SK-N-SH (cell line): Measurements from ENCODE around the gene THBS3. TPM values are rescaled to one million over a fixed set of nuclear protein-coding genes. Genes with fewer than 3 reads are reported as not detected.
A peak's percentile ranks its signal among the peaks of the same experiment; 100 is the strongest.

Source experiments
- CTCF ChIA-PET: fragments of 300-600, 350-600 bp; formaldehyde crosslinking; extraction: SDS; loops from one replicate; lab custom pipeline; 2021; lab: Yijun Ruan, JAX
- POLR2A ChIA-PET: fragments of 350-600 bp; sonication (Branson Sonifier 250); formaldehyde crosslinking; extraction: SDS; loops from one replicate; lab custom pipeline; 2020; ENCODE audit warnings: antibody characterized with exemption, inconsistent platforms; lab: Yijun Ruan, JAX
- DNase-seq: peaks from one replicate; pipeline ENCODE4 v3.0.0; 2012
- H2AFZ ChIP-seq: fragments of 200-600 bp; sonication (generic); 2 replicates; pipeline ENCODE4 v1.8.1; 2016; ENCODE audit warnings: antibody characterized with exemption, mild to moderate bottlenecking, low read depth
- H3F3A ChIP-seq: fragments of 200-600 bp; sonication (generic); replicated peaks from 2 replicates; pipeline ENCODE3; 2016; ENCODE audit warnings: antibody characterized with exemption, mild to moderate bottlenecking; ENCODE audit not compliant: insufficient read depth
- H3K27ac ChIP-seq, 2 experiments: fragments of 200-500 bp in 1 of 2; fragments of 200-600 bp in 1 of 2; sonication (Bioruptor generic) in 1 of 2; sonication (generic), shearing (Covaris generic) in 1 of 2; 2 replicates each; pipeline versions ENCODE4 v1.5.1 to v1.6.1; 2014 to 2016; ENCODE audit warnings: low read depth in 2 of 2, inconsistent platforms in 1 of 2, low read length in 1 of 2, mild to moderate bottlenecking in 1 of 2, mixed read lengths in 1 of 2
- H3K27me3 ChIP-seq: fragments of 200-600 bp; sonication (generic), shearing (Covaris generic); 2 replicates; pipeline ENCODE4 v1.6.1; 2016; ENCODE audit warnings: mixed run types; ENCODE audit not compliant: insufficient read depth
- H3K36me3 ChIP-seq, 2 experiments: fragments of 200-500 bp in 1 of 2; fragments of 200-600 bp in 1 of 2; sonication (Bioruptor generic) in 1 of 2; sonication (generic) in 1 of 2; replicated peaks in 1 of 2; 2 replicates each; pipeline versions ENCODE3 to v1.5.1; 2014 to 2016; ENCODE audit warnings: low read length in 1 of 2, mild to moderate bottlenecking in 1 of 2; ENCODE audit not compliant: insufficient read depth in 2 of 2, control insufficient read depth in 1 of 2
- H3K4me1 ChIP-seq, 2 experiments: fragments of 200-500 bp in 1 of 2; fragments of 200-600 bp in 1 of 2; sonication (Bioruptor generic) in 1 of 2; sonication (generic), shearing (Covaris generic) in 1 of 2; 2 replicates each; pipeline versions ENCODE4 v1.5.1 to v1.6.1; 2014 to 2016; ENCODE audit warnings: low read depth in 1 of 2, low read length in 1 of 2, mixed run types in 1 of 2; ENCODE audit not compliant: insufficient read depth in 2 of 2, control insufficient read depth in 1 of 2
- H3K4me2 ChIP-seq: fragments of 200-600 bp; sonication (generic), shearing (Covaris generic); 2 replicates; pipeline ENCODE4 v1.6.1; 2017; ENCODE audit warnings: mixed run types
- H3K4me3 ChIP-seq, 2 experiments: fragments of 200-500 bp in 1 of 2; fragments of 200-600 bp in 1 of 2; sonication (Bioruptor generic) in 1 of 2; sonication (generic), shearing (Covaris generic) in 1 of 2; 2 replicates each; pipeline versions ENCODE4 v1.5.1 to v1.8.1; 2014 to 2016; ENCODE audit warnings: low read depth in 2 of 2, inconsistent platforms in 1 of 2, low read length in 1 of 2, mild to moderate bottlenecking in 1 of 2, mixed read lengths in 1 of 2, moderate library complexity in 1 of 2
- H3K79me2 ChIP-seq: fragments of 200-600 bp; sonication (generic); 2 replicates; pipeline ENCODE4 v1.8.1; 2017; ENCODE audit warnings: mild to moderate bottlenecking; ENCODE audit not compliant: insufficient read depth
- H3K9ac ChIP-seq: fragments of 200-600 bp; sonication (generic); 2 replicates; pipeline ENCODE4 v1.6.1; 2017; ENCODE audit warnings: mixed run types
- H3K9me2 ChIP-seq: fragments of 200-600 bp; sonication (generic); 2 replicates; pipeline ENCODE4 v1.6.1; 2017; ENCODE audit warnings: mixed run types
- H3K9me3 ChIP-seq: fragments of 200-600 bp; sonication (generic); 2 replicates; pipeline ENCODE4 v1.6.1; 2017; ENCODE audit warnings: mixed run types, mild to moderate bottlenecking, moderate library complexity
- H4K20me1 ChIP-seq: fragments of 200-600 bp; sonication (generic); 2 replicates; pipeline ENCODE4 v1.6.1; 2017; ENCODE audit warnings: mild to moderate bottlenecking, mixed run types; ENCODE audit not compliant: insufficient read depth
- ELF1 ChIP-seq: IDR thresholded peaks from 2 replicates; pipeline ENCODE4 v1.4.0; 2012
- FOSL2 ChIP-seq: IDR thresholded peaks from 2 replicates; pipeline ENCODE4 v1.4.0; 2012; ENCODE audit warnings: low read depth, mild to moderate bottlenecking, moderate library complexity, borderline replicate concordance
- FOXJ3 ChIP-seq: sonication (generic); formaldehyde crosslinking; IDR thresholded peaks from 2 replicates; pipeline ENCODE4 v1.5.1; 2020; ENCODE audit warnings: mild to moderate bottlenecking, missing genetic modification reagents
- FOXM1 ChIP-seq: IDR thresholded peaks from 2 replicates; pipeline ENCODE4 v1.4.0; 2012; ENCODE audit warnings: low read depth, mild to moderate bottlenecking
- GABPA ChIP-seq: IDR thresholded peaks from 2 replicates; pipeline ENCODE4 v1.4.0; 2012; ENCODE audit warnings: low read depth, mild to moderate bottlenecking
- GATA2 ChIP-seq: sonication (generic); formaldehyde crosslinking; IDR thresholded peaks from 2 replicates; pipeline ENCODE4 v1.5.0; 2020; ENCODE audit warnings: mild to moderate bottlenecking, missing genetic modification reagents
- JUND ChIP-seq: IDR thresholded peaks from 2 replicates; pipeline ENCODE4 v1.4.0; 2012
- MEF2A ChIP-seq: IDR thresholded peaks from 2 replicates; pipeline ENCODE4 v1.4.0; 2012; ENCODE audit warnings: low read depth, borderline replicate concordance
- MXI1 ChIP-seq: IDR thresholded peaks from 2 replicates; pipeline ENCODE4 v1.6.1; 2012; ENCODE audit warnings: mild to moderate bottlenecking, low read depth, low read length, improper control_type of control experiment
- NFIC ChIP-seq: IDR thresholded peaks from 2 replicates; pipeline ENCODE4 v1.4.0; 2012; ENCODE audit warnings: borderline replicate concordance
- RAD21 ChIP-seq: IDR thresholded peaks from 2 replicates; pipeline ENCODE4 v1.6.1; 2012; ENCODE audit warnings: mild to moderate bottlenecking, low read length
- RCOR1 ChIP-seq: fragments of 150-350 bp; IDR thresholded peaks from 2 replicates; pipeline ENCODE4 v1.6.1; 2017; ENCODE audit warnings: antibody characterized with exemption, low read length
- REST ChIP-seq: IDR thresholded peaks from 2 replicates; pipeline ENCODE4 v1.6.1; 2012; ENCODE audit warnings: mild to moderate bottlenecking, low read depth, low read length, moderate library complexity
- RXRA ChIP-seq: IDR thresholded peaks from 2 replicates; pipeline ENCODE4 v1.4.0; 2012; ENCODE audit warnings: low read depth, mild to moderate bottlenecking, borderline replicate concordance
- SIN3A ChIP-seq: IDR thresholded peaks from 2 replicates; pipeline ENCODE4 v1.6.1; 2012; ENCODE audit warnings: low read depth, mild to moderate bottlenecking, low read length, moderate library complexity, borderline replicate concordance
- SMC3 ChIP-seq: IDR thresholded peaks from 2 replicates; pipeline ENCODE4 v1.6.1; 2012; ENCODE audit warnings: low read depth, low read length, improper control_type of control experiment
- TAF1 ChIP-seq: IDR thresholded peaks from 2 replicates; pipeline ENCODE4 v1.6.1; 2012; ENCODE audit warnings: low read depth, mild to moderate bottlenecking, low read length, moderate library complexity, borderline replicate concordance
- TEAD4 ChIP-seq: IDR thresholded peaks from 2 replicates; pipeline ENCODE4 v1.4.0; 2012; ENCODE audit warnings: mild to moderate bottlenecking, borderline replicate concordance; ENCODE audit not compliant: insufficient read depth
- USF1 ChIP-seq: IDR thresholded peaks from 2 replicates; pipeline ENCODE4 v1.4.0; 2012; ENCODE audit warnings: low read depth, borderline replicate concordance
- YY1 ChIP-seq: IDR thresholded peaks from 2 replicates; pipeline ENCODE4 v1.4.0; 2012; ENCODE audit warnings: low read depth, mild to moderate bottlenecking
- WGBS: methylation state at CpG from one replicate; pipeline ENCODE4 v1.1.6; 2017; ENCODE audit warnings: low lambda C conversion rate; 5-methylcytosine and 5-hydroxymethylcytosine counted together
- polyA plus RNA-seq, 3 experiments: library from polyadenylated mRNA; depleted of rRNA; stranded (reverse); fragments of >200 nt; gene quantifications; 2 replicates each; pipeline ENCODE4 v1.2.3, GENCODE V29; 2012

The THBS3 gene
- polyA plus RNA-seq, 1 of the 3 experiments (the other 2 are of a cell fraction): 124 TPM

GRCh38 chr1:155209312-155209721, 1.6 kb upstream of the THBS3 start:
- Histone ChIP-seq H3K27ac (peak overlapping the region; percentile 93 to 98), H3K9ac (peak overlapping the region; percentile 100), H3K4me2 (peak overlapping the region; percentile 99), H3K79me2 (peaks cover 29% of the 10 kb centered on the region), H3K4me1 (peaks cover 0 to 29% of the 10 kb centered on the region in 2 experiments; a peak in 3 of 4 replicates), H3K4me3 (peak overlapping the region; percentile 65 to 98), H4K20me1 (no peaks in the 10 kb centered on the region), H3K9me3 (no peaks in the 10 kb centered on the region), H3K27me3 (no peaks in the 10 kb centered on the region), H3K36me3 (peaks cover 9 to 21% of the 10 kb centered on the region in 2 experiments), H3F3A (peaks cover 27% of the 10 kb centered on the region), H2AFZ (peak overlapping the region; percentile 75; the same call in 1 of the 2 replicates), H3K9me2 (no peaks in the 10 kb centered on the region)
- POLR2A ChIA-PET: interaction anchor here (0.6 to 3.4 kb wide), 4 partner anchors 10 to 53 kb away, joined by 3 to 25 read pairs (median 3); partner anchors contain the start of gene SCAMP3
- no peak for DNase-seq
- 12% methylated on average over 10 of the region's 13 CpGs for WGBS
- CTCF ChIA-PET: interaction anchor here (0.9 to 5.1 kb wide), 8 partner anchors 10 to 99 kb away, joined by 3 to 80 read pairs (median 4); partner anchors contain the start of genes KRTCAP2 and TRIM46
- TF ChIP-seq JUND: no peak
- TF ChIP-seq FOXJ3: no peak
- no peak for TF ChIP-seq ELF1
- TF ChIP-seq NFIC: no peak
- TF ChIP-seq MXI1: no peak; the same call in 1 of the 2 replicates
- TF ChIP-seq FOSL2: no peak
- TF ChIP-seq MEF2A: no peak
- TF ChIP-seq RXRA: no peak
- TF ChIP-seq TEAD4: no peak
- no peak for TF ChIP-seq SMC3
- no peak for TF ChIP-seq TAF1
- no peak for TF ChIP-seq GABPA
- TF ChIP-seq USF1: no peak
- TF ChIP-seq GATA2 (CRISPR knock-in tag): no peak
- TF ChIP-seq REST: no peak
- TF ChIP-seq RCOR1: no peak
- no peak for TF ChIP-seq SIN3A
- TF ChIP-seq FOXM1: no peak
- no peak for TF ChIP-seq RAD21
- no peak; the same call in 1 of the 2 replicates for TF ChIP-seq YY1
